NCI-H2029 (cell line): ENCODE measurements around the gene SUN2.

Experiments
- DNase-seq: peaks from one replicate; lab custom pipeline; 2025; lab: John Stamatoyannopoulos, UW

The SUN2 gene

DNA sequence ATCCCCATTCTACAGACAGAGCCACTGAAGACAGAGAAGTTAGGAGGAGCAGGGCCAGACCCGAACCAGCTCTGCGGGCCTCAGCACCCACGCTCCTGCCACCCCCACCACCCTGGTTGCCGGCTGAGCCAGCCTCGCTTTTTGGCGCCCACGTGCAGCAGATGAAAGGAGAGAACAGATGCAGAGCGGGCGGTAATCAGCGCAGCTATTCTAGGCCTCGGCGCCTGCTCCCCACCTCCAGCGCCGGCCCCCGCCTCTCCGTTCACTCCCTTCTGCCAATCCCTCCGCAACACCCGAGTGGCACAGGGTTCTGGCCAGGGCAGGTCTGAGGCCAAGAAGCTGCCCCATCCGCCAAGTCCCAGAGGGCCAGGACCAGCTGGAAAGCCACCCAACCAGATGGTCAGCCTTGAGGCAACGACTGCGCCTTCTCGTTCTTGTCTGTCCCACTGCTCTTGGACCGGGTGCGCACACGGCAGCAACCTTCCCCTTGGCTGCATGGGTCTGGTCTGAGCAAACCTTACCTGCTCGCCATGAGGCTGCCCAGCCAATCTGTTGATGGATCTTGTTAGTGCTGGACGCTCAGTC is 21.4 kb upstream of the SUN2 start:
- no peak for DNase-seq

- DNase-seq = no peak
Observed at GRCh38 chr22:38776086-38776485, 20.3 kb upstream of the SUN2 start.

- no peak for DNase-seq
Observed at GRCh38 chr22:38775656-38776055, 19.9 kb upstream of the SUN2 start.

DNA sequence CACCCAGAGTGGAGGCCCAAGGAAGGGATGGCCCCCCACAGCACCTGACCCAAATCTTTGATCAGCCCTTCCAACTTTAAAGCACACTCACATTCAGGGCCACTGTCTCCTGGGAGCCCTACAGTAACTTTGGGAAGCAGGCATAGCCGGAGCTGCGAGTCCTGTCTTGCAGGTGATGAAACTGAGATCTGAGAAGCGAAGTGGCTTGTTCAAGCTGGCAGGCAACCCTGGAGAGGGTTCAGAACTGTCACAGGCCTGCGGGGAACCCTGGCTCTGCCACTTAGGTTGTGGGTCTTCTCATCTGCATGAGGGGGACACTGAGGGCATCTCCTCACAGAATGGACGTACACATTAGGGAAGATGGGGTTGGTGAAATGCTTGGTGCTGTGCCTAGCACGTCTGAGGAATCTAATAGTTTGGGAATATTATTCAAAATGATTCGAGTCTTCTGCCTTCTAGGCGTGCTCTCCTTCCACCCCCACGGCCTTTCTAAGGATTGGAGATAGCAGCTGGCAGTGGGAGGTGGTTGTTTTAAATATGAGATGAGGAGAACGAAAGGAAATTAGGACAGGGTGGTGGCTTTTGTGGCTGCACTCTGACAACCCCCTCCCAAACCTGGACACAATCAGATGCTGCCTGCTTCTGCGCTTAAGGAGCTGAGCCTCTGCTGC is 18.8 kb upstream of the SUN2 start:
- DNase-seq = no peak

DNA sequence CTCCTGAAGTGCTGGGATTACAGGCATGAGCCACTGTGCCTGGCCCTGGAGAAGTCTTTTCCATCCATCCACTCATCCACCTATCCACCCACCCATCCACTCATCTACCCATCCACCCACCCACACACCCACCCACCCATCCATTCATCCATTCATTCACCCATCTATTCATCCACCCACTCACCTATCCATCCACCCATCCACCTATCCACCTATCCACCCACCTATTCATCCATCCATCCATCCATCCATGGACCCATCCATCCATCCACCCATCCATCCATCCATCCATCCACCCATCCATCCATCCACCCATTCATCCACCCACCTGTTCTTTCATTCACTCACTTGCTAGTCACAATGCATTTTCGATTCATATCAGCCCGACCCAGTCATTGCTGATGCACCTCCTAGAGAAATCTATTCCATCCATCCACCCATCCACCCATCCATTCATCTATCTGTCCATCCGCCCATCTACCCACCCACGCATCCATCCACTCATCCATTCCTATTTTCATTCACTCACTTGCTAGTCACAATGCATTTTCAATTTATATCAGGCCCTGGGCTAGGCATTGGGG is 17.7 kb upstream of the SUN2 start:
- no peak for DNase-seq

- DNase-seq = no peak
Observed at GRCh38 chr22:38772623-38772873, 16.8 kb upstream of the SUN2 start.

- DNase-seq = no peak
Observed at GRCh38 chr22:38770257-38770949, 14.6 kb upstream of the SUN2 start.

DNA sequence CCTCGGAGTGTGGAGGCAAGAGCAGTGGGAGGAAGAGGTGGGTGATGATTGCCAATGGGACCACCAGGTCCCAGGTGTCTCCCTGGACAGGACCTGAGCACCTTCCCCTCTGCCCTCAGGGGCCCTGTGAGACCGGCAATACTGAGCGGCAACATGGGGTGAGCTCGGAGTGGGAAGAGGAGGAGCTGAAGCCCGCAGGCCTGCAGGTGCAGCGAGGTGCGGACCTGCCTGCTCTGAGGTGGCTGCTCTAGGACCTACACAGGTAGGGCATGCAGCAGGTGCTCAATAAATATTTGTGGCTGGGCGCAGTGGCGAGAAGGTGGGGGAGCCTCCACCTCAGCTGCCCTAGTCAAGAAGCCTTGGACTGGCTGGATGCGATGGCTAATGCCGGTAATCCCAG is 12.2 kb upstream of the SUN2 start:
- DNase-seq = no peak

GRCh38 chr22:38767313-38767712 is 11.5 kb upstream of the SUN2 start:
- DNase-seq = no peak

GRCh38 chr22:38766076-38766777 is 10.4 kb upstream of the SUN2 start:
- peak; percentile 61 for DNase-seq

DNA sequence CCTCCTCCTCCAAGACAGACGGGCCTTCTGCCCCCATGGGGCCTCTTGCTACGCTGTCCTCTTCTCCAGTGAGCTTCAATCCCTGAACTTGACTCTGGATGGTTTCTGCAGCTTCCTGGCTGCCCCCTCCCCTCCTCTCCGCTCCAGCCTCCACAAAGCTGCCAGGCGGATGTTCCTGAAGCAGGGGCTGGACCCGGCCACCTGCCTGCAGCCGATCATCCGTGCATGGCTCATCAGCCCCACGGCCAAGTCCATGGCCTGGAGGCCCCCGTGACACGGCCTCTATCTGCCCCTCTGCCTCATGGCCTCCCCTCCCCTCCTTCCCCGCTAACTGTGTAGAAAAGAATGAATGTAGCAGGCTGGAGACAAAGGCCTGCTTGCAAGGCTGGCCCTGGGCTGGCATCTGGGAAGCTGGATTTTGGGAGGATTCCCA is 6.8 kb upstream of the SUN2 start:
- DNase-seq = no peak

GRCh38 chr22:38761202-38762162 is 5.7 kb upstream of the SUN2 start:
- DNase-seq = no peak

DNA sequence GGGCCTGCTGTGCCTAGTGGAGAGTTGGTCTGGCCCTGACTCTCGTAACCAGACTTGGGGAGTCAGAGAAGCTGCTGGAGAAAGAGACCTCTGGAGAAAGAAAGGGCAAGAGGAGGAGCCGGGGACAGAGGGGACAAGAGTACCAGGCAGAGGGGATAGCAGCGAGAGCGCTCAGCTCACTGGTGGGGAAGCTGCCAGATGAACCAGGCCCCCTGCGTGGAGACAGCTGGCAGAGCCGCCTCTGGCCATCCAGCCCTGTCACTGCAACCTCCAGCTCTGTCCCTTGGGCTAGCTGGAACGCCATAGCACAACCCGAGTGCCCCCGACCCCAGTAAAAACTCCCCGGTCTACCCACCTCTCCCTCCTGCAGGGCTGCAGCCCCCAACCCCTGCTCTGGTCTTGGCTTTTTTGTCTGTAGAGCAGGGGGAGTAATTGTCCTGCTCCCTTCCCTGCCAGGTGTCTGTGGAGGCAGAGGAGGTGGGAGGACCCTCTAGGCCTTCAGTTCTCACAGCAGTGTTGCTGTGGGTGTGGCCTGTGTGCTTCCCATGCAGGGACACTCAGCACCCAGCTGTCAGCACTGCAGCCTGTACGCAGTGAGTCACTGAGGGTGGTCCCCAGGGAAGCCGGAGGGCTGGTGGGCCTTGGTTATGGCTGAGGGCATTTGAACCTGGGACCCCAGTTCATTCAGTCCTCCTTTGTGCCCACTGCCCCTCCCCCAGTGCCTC is 4.8 kb upstream of the SUN2 start:
- DNase-seq = no peak

DNA sequence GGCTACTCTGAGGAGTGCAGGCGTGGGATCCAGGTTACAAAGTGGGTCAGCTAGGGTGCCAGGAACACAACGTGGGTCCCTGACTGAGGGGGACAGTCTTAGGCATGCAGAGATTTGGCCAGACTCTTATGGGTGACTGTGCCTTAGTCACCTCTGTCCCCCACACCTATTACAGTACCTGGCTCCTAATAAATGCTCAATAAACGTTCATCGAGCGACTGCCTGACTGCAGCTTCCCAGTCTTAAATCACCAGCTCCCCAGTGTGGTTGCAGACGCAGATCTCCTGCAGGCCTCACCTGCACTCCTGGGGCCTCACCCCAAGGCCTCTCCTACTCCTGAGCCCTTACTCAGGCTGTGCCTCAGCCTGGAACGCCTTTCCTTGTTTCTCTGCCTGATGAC is 3.2 kb upstream of the SUN2 start:
- no peak for DNase-seq

DNA sequence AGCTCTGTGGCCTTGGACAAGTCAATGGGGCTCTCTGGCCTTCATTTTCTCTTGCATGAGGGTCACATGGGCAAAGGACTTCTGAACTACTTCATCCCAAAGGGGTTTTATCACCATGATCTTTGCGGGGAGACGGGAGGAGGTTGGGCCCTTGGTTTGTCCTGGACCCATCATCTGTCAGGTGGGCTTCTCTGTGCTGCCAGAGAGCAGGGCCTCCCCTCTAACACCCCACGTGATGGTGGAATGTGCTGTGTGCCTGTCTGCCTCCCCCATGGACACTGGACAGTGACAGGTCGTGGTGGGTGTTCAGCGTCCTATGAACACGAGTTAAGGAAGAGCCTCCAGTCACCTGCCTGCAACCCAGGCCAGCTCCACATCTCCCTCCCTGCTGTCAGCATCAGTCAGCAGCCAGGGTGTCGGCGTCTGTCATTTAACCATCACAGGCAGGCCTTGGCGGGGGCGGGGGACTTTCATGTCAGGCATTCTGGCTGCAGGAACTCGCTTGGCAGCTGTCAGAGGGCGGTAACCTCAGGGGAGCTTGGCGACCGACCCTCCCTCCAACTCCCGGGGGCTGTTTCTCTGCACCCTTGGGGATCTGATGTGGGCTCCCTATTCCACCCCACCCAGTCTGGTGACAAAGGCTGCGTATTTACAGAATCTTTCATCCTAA is 2.6 kb upstream of the SUN2 start:
- no peak for DNase-seq

DNA sequence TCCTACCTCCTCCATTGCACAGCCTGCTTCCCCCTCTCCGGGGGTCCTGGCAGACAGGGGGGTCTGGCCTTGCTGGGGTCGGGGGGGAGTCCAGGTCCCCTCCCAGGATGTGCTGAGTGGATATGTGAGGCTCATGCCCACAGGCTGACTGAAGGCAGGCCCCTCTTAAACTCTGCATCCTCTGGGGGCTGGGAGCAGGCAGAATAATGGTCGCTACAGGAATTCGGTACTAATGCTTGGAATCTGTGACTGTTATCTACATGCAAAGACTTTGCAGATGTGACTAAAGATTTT is 1.6 kb upstream of the SUN2 start:
- no peak for DNase-seq

- DNase-seq = no peak
Observed at GRCh38 chr22:38756711-38757463, 1.1 kb upstream of the SUN2 start.

DNA sequence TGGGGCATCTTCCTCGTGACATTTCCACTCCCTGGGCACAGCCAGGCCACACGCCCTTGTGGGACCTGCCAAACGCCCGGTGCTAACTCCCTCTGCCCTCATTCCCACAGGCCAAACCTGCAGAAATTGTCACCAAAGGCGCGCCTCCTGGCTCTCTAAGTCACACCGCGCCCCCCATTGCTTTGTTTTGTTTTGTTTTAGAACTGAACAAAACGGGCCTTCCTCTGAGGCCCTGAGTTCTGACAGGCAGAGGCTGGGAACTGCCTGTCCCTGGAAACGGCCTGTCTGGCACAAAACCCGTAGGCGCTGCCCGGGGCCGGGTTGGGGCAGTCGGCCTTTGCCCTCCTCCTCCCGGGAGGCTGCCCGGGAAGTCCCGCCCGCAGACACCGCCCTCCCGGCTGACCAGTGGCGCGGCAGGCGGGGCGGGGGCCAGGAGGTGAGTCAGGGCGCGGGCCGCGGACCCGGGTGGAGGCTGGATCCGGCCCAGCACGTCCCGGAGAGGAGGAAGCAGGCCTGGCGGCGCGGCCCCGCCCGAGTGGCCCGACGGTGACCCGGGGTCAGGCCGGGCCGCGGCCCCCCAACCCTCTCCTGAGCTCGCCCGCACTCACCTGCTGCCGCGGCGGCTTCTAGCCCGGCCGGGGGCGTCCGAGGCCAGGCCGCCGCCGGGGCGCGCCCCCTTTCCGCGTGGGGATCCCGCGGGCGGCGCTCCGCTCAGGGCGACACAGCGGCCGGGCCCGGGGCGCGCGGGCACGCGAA is 465 bp downstream of the SUN2 start:
- no peak for DNase-seq

GRCh38 chr22:38754751-38755154 is 1.0 kb downstream of the SUN2 start:
- DNase-seq = no peak
